NB4 (cell line): Measurements from ENCODE around the gene C1QBP.

ENCODE experiments used
- CTCF ChIP-seq: IDR thresholded peaks from one replicate; pipeline ENCODE4 v1.5.1; 2012; ENCODE audit warnings: low read depth, low read length
- MAX ChIP-seq: IDR thresholded peaks from 2 replicates; pipeline ENCODE4 v1.6.1; 2011; ENCODE audit warnings: low read depth, low read length
- MYC ChIP-seq: IDR thresholded peaks from 2 replicates; pipeline ENCODE4 v1.6.1; 2011; ENCODE audit warnings: low read depth, low read length
- POLR2A ChIP-seq: IDR thresholded peaks from 2 replicates; pipeline ENCODE4 v1.6.1; 2011; ENCODE audit warnings: mild to moderate bottlenecking; ENCODE audit not compliant: insufficient read length; ENCODE audit errors: extremely low read depth

GRCh38 chr17:5434984-5435383 lies 4.0 kb downstream of the C1QBP start:
- TF ChIP-seq CTCF (no peak), POLR2A (no peak), MYC (no peak), MAX (no peak)
